HepG2 (cell line): ENCODE results near the gene NSD2. TPM values are rescaled to one million over a fixed set of nuclear protein-coding genes. Genes with fewer than 3 reads are reported as not detected.

ENCODE experiments used
- ADNP ChIP-seq: sonication (generic); formaldehyde crosslinking; IDR thresholded peaks from 2 replicates; pipeline ENCODE4 v1.4.0; 2020; ENCODE audit warnings: missing genetic modification reagents
- HDAC2 ChIP-seq: sonication (generic); formaldehyde crosslinking; IDR thresholded peaks from 2 replicates; pipeline ENCODE4 v1.4.0; 2020; ENCODE audit warnings: missing genetic modification reagents
- HMG20A ChIP-seq: IDR thresholded peaks from 2 replicates; pipeline ENCODE4 v1.6.1; 2016; ENCODE audit warnings: borderline replicate concordance
- IRF2 ChIP-seq: IDR thresholded peaks from 2 replicates; pipeline ENCODE4 v1.6.1; 2018; ENCODE audit warnings: missing genetic modification reagents, missing compliant biosample characterization
- NR2F2 ChIP-seq: IDR thresholded peaks from 2 replicates; pipeline ENCODE4 v1.6.1; 2012; ENCODE audit warnings: low read depth, inconsistent platforms, borderline replicate concordance
- PAWR ChIP-seq: sonication (generic); formaldehyde crosslinking; IDR thresholded peaks from 2 replicates; pipeline ENCODE4 v1.4.0; 2020; ENCODE audit warnings: missing genetic modification reagents, mild to moderate bottlenecking, borderline replicate concordance
- RBM22 ChIP-seq: fragments of 200-400 bp; formaldehyde crosslinking; optimal IDR thresholded peaks from 2 replicates; pipeline ENCODE3; 2017; ENCODE audit warnings: mild to moderate bottlenecking, low read length, moderate library complexity
- SMAD9 ChIP-seq: sonication (generic); formaldehyde crosslinking; IDR thresholded peaks from 2 replicates; pipeline ENCODE4 v1.5.1; 2020; ENCODE audit warnings: mild to moderate bottlenecking, missing genetic modification reagents
- TCF12 ChIP-seq, 2 experiments: fragments of 450-650 bp in 1 of 2; sonication (generic) in 1 of 2; formaldehyde crosslinking in 1 of 2; IDR thresholded peaks; 2 replicates each; pipeline versions ENCODE4 v1.6.1 to v1.8.0; 2017 to 2022; ENCODE audit warnings: antibody characterized with exemption in 1 of 2, mild to moderate bottlenecking in 1 of 2, missing genetic modification reagents in 1 of 2, moderate library complexity in 1 of 2
- TCF7 ChIP-seq: sonication (generic); IDR thresholded peaks from 2 replicates; pipeline ENCODE4 v1.6.1; 2016; ENCODE audit warnings: antibody characterized with exemption, low read depth
- TCF7L2 ChIP-seq: IDR thresholded peaks from 2 replicates; pipeline ENCODE4 v1.6.1; 2011; ENCODE audit warnings: mild to moderate bottlenecking, low read depth, low read length, moderate library complexity
- ZBTB21 ChIP-seq: sonication (generic); formaldehyde crosslinking; IDR thresholded peaks from 2 replicates; pipeline ENCODE4 v1.4.0; 2020; ENCODE audit warnings: missing genetic modification reagents
- ZFYVE20 ChIP-seq: sonication (generic); formaldehyde crosslinking; IDR thresholded peaks from 2 replicates; pipeline ENCODE4 v1.8.0; 2023; ENCODE audit warnings: low read depth, mild to moderate bottlenecking, moderate library complexity, missing genetic modification reagents, borderline replicate concordance
- ZIK1 ChIP-seq: sonication (generic); formaldehyde crosslinking; IDR thresholded peaks from 2 replicates; pipeline ENCODE4 v1.5.0; 2020; ENCODE audit warnings: mild to moderate bottlenecking, low read depth, missing genetic modification reagents, borderline replicate concordance
- ZKSCAN1 ChIP-seq: fragments of 150-350 bp; IDR thresholded peaks from 2 replicates; pipeline ENCODE4 v1.6.1; 2014; ENCODE audit warnings: low read length
- ZNF20 ChIP-seq: sonication (generic); formaldehyde crosslinking; IDR thresholded peaks from 2 replicates; pipeline ENCODE4 v1.4.0; 2020; ENCODE audit warnings: mild to moderate bottlenecking, moderate library complexity, missing genetic modification reagents
- ZNF331 ChIP-seq: sonication (generic); formaldehyde crosslinking; IDR thresholded peaks from 2 replicates; pipeline ENCODE4 v1.4.0; 2020; ENCODE audit warnings: missing genetic modification reagents
- ZNF577 ChIP-seq: sonication (generic); formaldehyde crosslinking; IDR thresholded peaks from 2 replicates; pipeline ENCODE4 v1.4.0; 2020; ENCODE audit warnings: mild to moderate bottlenecking, low read depth, missing genetic modification reagents, borderline replicate concordance
- ZNF737 ChIP-seq: sonication (generic); formaldehyde crosslinking; IDR thresholded peaks from 2 replicates; pipeline ENCODE4 v1.5.0; 2020; ENCODE audit warnings: missing genetic modification reagents, mild to moderate bottlenecking, borderline replicate concordance
- ZNF891 ChIP-seq: sonication (generic); formaldehyde crosslinking; IDR thresholded peaks from 2 replicates; pipeline ENCODE4 v1.5.0; 2020; ENCODE audit warnings: mild to moderate bottlenecking, missing genetic modification reagents
- ZUFSP ChIP-seq: sonication (generic); formaldehyde crosslinking; IDR thresholded peaks from 2 replicates; pipeline ENCODE4 v1.9.0; 2021; ENCODE audit warnings: missing genetic modification reagents, mild to moderate bottlenecking, borderline replicate concordance
- polyA plus RNA-seq, 8 experiments: library from polyadenylated mRNA; depleted of rRNA in 3 of 8; stranded (reverse) in 7 of 8; unstranded in 1 of 8; fragments of >200 nt; fragmentation: Illumina TruSeq in 4 of 8; extraction: Trizol in 4 of 8; gene quantifications; 2 replicates each; pipeline versions ENCODE4 v1.2.1 to v1.2.3, GENCODE V29; 2011 to 2016; ENCODE audit warnings: low read depth in 4 of 8, missing spikeins in 1 of 8, mixed read lengths in 1 of 8; ENCODE audit not compliant: insufficient read depth in 1 of 8
- total RNA-seq, 5 experiments: library from RNA; depleted of rRNA; stranded (reverse); fragments of >200 nt; fragmentation: Illumina TruSeq; extraction: Trizol; gene quantifications; 2 replicates each; pipeline ENCODE4 v1.2.3, GENCODE V29; 2016; ENCODE audit warnings: low read depth in 1 of 5
- TF ChIP-seq, protein P1 (sequence below): sonication (generic); formaldehyde crosslinking; IDR thresholded peaks from 2 replicates; pipeline ENCODE4 v1.4.0; 2020; ENCODE audit warnings: mild to moderate bottlenecking, missing genetic modification reagents
- TF ChIP-seq, protein P2 (sequence below): sonication (generic); formaldehyde crosslinking; conservative IDR thresholded peaks from 2 replicates; pipeline ENCODE4 v1.8.0; 2022; ENCODE audit warnings: low read depth, missing genetic modification reagents
- TF ChIP-seq, protein P3 (sequence below): sonication (generic); formaldehyde crosslinking; conservative IDR thresholded peaks from 2 replicates; pipeline ENCODE4 v1.4.0; 2020; ENCODE audit warnings: missing genetic modification reagents

NSD2 gene
- total and polyA plus RNA-seq, 2 of the 13 experiments (the other 11 are each of a cell fraction or from before 2014, with no cell fraction given), result 22.0 to 65.9 TPM

GRCh38 chr4:2008921-2009650 lies 137.9 kb downstream of the NSD2 start, which contains the start of gene NELFA (continued):
- TF ChIP-seq ZFYVE20 (CRISPR knock-in tag) (peak; percentile 4; the same call in 1 of the 2 replicates), ZIK1 (CRISPR knock-in tag) (peak; percentile 29; the same call in 1 of the 2 replicates), ZNF577 (CRISPR knock-in tag) (no peak), PAWR (CRISPR knock-in tag) (0 out of 2 replicates have a peak, but pooled peaks have one; percentile 27), TCF7L2 (no peak), HDAC2 (CRISPR knock-in tag) (peak; percentile 38), ZNF891 (peak; percentile 86), ZNF20 (peak; percentile 80; the same call in 1 of the 2 replicates), TCF12 (IDR thresholded peaks at IDR 0.05) (no peak), TCF12 (CRISPR knock-in tag; IDR thresholded peaks at IDR 0.05) (no peak), TCF7 (no peak), SMAD9 (CRISPR knock-in tag) (no peak), NR2F2 (no peak; the same call in 1 of the 2 replicates), ADNP (CRISPR knock-in tag) (no peak), ZNF331 (CRISPR knock-in tag) (peak; percentile 65), HMG20A (CRISPR knock-in tag) (no peak), ZKSCAN1 (0 out of 2 replicates have a peak, but pooled peaks have one; percentile 9), IRF2 (CRISPR knock-in tag) (peak; percentile 76; the same call in 1 of the 2 replicates), ZBTB21 (CRISPR knock-in tag) (peak; percentile 96), ZNF737 (CRISPR knock-in tag) (0 out of 2 replicates have a peak, but pooled peaks have one; percentile 4), RBM22 (no peak), ZUFSP (no peak)
- TF ChIP-seq, protein P1, sequence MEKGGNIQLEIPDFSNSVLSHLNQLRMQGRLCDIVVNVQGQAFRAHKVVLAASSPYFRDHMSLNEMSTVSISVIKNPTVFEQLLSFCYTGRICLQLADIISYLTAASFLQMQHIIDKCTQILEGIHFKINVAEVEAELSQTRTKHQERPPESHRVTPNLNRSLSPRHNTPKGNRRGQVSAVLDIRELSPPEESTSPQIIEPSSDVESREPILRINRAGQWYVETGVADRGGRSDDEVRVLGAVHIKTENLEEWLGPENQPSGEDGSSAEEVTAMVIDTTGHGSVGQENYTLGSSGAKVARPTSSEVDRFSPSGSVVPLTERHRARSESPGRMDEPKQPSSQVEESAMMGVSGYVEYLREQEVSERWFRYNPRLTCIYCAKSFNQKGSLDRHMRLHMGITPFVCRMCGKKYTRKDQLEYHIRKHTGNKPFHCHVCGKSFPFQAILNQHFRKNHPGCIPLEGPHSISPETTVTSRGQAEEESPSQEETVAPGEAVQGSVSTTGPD (CRISPR knock-in tag), result no peak
- TF ChIP-seq, protein P2, sequence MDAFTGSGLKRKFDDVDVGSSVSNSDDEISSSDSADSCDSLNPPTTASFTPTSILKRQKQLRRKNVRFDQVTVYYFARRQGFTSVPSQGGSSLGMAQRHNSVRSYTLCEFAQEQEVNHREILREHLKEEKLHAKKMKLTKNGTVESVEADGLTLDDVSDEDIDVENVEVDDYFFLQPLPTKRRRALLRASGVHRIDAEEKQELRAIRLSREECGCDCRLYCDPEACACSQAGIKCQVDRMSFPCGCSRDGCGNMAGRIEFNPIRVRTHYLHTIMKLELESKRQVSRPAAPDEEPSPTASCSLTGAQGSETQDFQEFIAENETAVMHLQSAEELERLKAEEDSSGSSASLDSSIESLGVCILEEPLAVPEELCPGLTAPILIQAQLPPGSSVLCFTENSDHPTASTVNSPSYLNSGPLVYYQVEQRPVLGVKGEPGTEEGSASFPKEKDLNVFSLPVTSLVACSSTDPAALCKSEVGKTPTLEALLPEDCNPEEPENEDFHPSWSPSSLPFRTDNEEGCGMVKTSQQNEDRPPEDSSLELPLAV, result no peak
- TF ChIP-seq, protein P3, sequence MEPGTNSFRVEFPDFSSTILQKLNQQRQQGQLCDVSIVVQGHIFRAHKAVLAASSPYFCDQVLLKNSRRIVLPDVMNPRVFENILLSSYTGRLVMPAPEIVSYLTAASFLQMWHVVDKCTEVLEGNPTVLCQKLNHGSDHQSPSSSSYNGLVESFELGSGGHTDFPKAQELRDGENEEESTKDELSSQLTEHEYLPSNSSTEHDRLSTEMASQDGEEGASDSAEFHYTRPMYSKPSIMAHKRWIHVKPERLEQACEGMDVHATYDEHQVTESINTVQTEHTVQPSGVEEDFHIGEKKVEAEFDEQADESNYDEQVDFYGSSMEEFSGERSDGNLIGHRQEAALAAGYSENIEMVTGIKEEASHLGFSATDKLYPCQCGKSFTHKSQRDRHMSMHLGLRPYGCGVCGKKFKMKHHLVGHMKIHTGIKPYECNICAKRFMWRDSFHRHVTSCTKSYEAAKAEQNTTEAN (CRISPR knock-in tag), result no peak; the same call in 1 of the 2 replicates
